Right ventricle myocardium superior (tissue), 1 donor: ENCODE measurements around the gene MAGEB1. TPM values are rescaled to one million over a fixed set of nuclear protein-coding genes. Genes with fewer than 3 reads are reported as not detected.

Source experiments
- ATAC-seq: fragments of 200-7000 bp; cut with Tn5 transposase; one replicate; pipeline ENCODE4 v1.9.1; 2020; ENCODE audit warnings: mild to moderate bottlenecking; ENCODE audit not compliant: poor library complexity
- DNase-seq: peaks from one replicate; pipeline ENCODE4 v3.0.0-alpha.2; 2020
- intact Hi-C: fragments of 100-400 bp; cut with DNase I; formaldehyde crosslinking; loops from one replicate; pipeline ENCODE4 v1.11.2; 2022
- long read RNA-seq: library from polyadenylated mRNA; unstranded; transcript quantifications from one replicate; pipeline ENCODE4 v2.0.0, GENCODE V29; 2021
- total RNA-seq: library from RNA; stranded (reverse); fragmentation: NEBNext Ultra II Directional; extraction: Animal tissue kit (Norgen Biotek cat#: 25700); gene quantifications from one replicate; pipeline ENCODE4 v1.2.1, GENCODE V29; 2021
- donor health status: DM: no; HTN: yes; CAD: no; lungs with severe emphysema.

Gene MAGEB1
- not detected for total RNA-seq
- long read RNA-seq = 0 reads

GRCh38 chrX:30246769-30247489 lies at the start of gene MAGEB1:
TSS of gene MAGEB1 (plus strand) at chrX:30247146. CDS start at chrX:30250494, 3,348 bp downstream.
- ATAC-seq (no peak), DNase-seq (no peak)
- intact Hi-C loops = no loop called here

- ATAC-seq (no peak), DNase-seq (no peak)
Measured at GRCh38 chrX:30212172-30212571, 34.8 kb upstream of the MAGEB1 start.

GRCh38 chrX:30215357-30215843 lies 31.5 kb upstream of the MAGEB1 start, which contains the start of gene MAGEB2:
TSS of gene MAGEB2 (plus strand) at chrX:30215563. CDS start at chrX:30218581, 3,018 bp downstream.
- no peak for DNase-seq
- intact Hi-C loops = no loop called here
- ATAC-seq = no peak

More at GRCh38 chrX:30212172-30212571, 34.8 kb upstream of the MAGEB1 start:
- intact Hi-C loops = no loop called here

GRCh38 chrX:30217465-30217864 lies 29.5 kb upstream of the MAGEB1 start:
- DNase-seq = no peak
- intact Hi-C loops = no loop called here
- no peak for ATAC-seq

- no peak for ATAC-seq
- intact Hi-C loops = no loop called here
- DNase-seq = no peak
Measured at GRCh38 chrX:30219372-30219771, 27.6 kb upstream of the MAGEB1 start.

- DNase-seq = no peak
- ATAC-seq = no peak
- intact Hi-C loops = no loop called here
Measured at GRCh38 chrX:30220661-30221060, 26.3 kb upstream of the MAGEB1 start.

- no peak for DNase-seq
- intact Hi-C loops = no loop called here
Measured at GRCh38 chrX:30224536-30224935, 22.4 kb upstream of the MAGEB1 start.

GRCh38 chrX:30228526-30228925 lies 18.4 kb upstream of the MAGEB1 start:
- intact Hi-C loops = no loop called here
- no peak for ATAC-seq
- DNase-seq = no peak

More at GRCh38 chrX:30224536-30224935, 22.4 kb upstream of the MAGEB1 start:
- ATAC-seq = no peak

- intact Hi-C loops = no loop called here
- no peak for DNase-seq
- ATAC-seq = no peak
Measured at GRCh38 chrX:30230395-30230794, 16.6 kb upstream of the MAGEB1 start, which contains the start of gene MAGEB3. TSS of gene MAGEB3 (plus strand) at chrX:30230657. CDS start at chrX:30235925, 5,268 bp downstream.

- no peak for ATAC-seq
- DNase-seq = no peak
Measured at GRCh38 chrX:30241724-30242415, 5.1 kb upstream of the MAGEB1 start, which contains the start of gene MAGEB4. TSS of gene MAGEB4 (plus strand) at chrX:30242000. CDS start at chrX:30242136, 136 bp downstream.

GRCh38 chrX:30248854-30249253 lies 1.9 kb downstream of the MAGEB1 start:
- ATAC-seq (no peak), DNase-seq (no peak)
- intact Hi-C loops = no loop called here

More at GRCh38 chrX:30241724-30242415, 5.1 kb upstream of the MAGEB1 start, which contains the start of gene MAGEB4:
- intact Hi-C loops = no loop called here

GRCh38 chrX:30253257-30253656 lies 6.3 kb downstream of the MAGEB1 start:
- intact Hi-C loops = no loop called here
- ATAC-seq (no peak), DNase-seq (no peak)

GRCh38 chrX:30259927-30260326 lies 13.0 kb downstream of the MAGEB1 start:
- intact Hi-C loops = no loop called here
- DNase-seq (no peak), ATAC-seq (no peak)

- no peak for ATAC-seq
- intact Hi-C loops = no loop called here
Measured at GRCh38 chrX:30261012-30261411, 14.1 kb downstream of the MAGEB1 start.

GRCh38 chrX:30262763-30263162 lies 15.8 kb downstream of the MAGEB1 start:
- no peak for DNase-seq
- ATAC-seq = no peak
- intact Hi-C loops = no loop called here

More at GRCh38 chrX:30261012-30261411, 14.1 kb downstream of the MAGEB1 start:
- no peak for DNase-seq

GRCh38 chrX:30270639-30271038 lies 23.7 kb downstream of the MAGEB1 start:
- no peak for ATAC-seq
- no peak for DNase-seq
- intact Hi-C loops = loop anchor here (10.0 kb wide), 1 partner anchor 234 kb away; no protein-coding TSS in a partner anchor

GRCh38 chrX:30275498-30275897 lies 28.6 kb downstream of the MAGEB1 start:
- intact Hi-C loops = loop anchor here (10.0 kb wide), 1 partner anchor 229 kb away; no protein-coding TSS in a partner anchor
- no peak for ATAC-seq
- DNase-seq = no peak

GRCh38 chrX:30278365-30278764 lies 31.4 kb downstream of the MAGEB1 start:
- intact Hi-C loops = loop anchor here (10.0 kb wide), 1 partner anchor 226 kb away; no protein-coding TSS in a partner anchor
- DNase-seq (no peak), ATAC-seq (no peak)

GRCh38 chrX:30280428-30280827 lies 33.5 kb downstream of the MAGEB1 start:
- intact Hi-C loops = no loop called here
- DNase-seq (no peak), ATAC-seq (no peak)
